Astrocyte (in vitro differentiated cells and primary cell): ENCODE data around the gene DHRS13. TPM values are rescaled to one million over a fixed set of nuclear protein-coding genes. Genes with fewer than 3 reads are reported as not detected.

Source experiments
- DNase-seq: peaks from one replicate; pipeline ENCODE4 v3.0.0-alpha.2; 2010; ENCODE audit warnings: low read depth
- FAIRE-seq: peaks from 2 replicates; lab custom pipeline; 2011; peaks lifted over from hg19 to GRCh38; lab: Jason Lieb, UNC
- H2AFZ ChIP-seq: 2 replicates; pipeline ENCODE4 v1.6.0; 2012; ENCODE audit warnings: low read depth, low read length, inconsistent platforms
- H3K27ac ChIP-seq: 2 replicates; pipeline ENCODE4 v1.5.1; 2011; ENCODE audit warnings: low read depth, low read length, inconsistent platforms
- H3K27me3 ChIP-seq: 2 replicates; pipeline ENCODE4 v1.6.0; 2011; ENCODE audit warnings: low read length, inconsistent platforms; ENCODE audit not compliant: insufficient read depth
- H3K36me3 ChIP-seq: 2 replicates; pipeline ENCODE4 v1.5.1; 2011; ENCODE audit warnings: low read length, inconsistent platforms; ENCODE audit not compliant: insufficient read depth
- H3K4me1 ChIP-seq: 2 replicates; pipeline ENCODE4 v1.5.1; 2011; ENCODE audit warnings: low read length, inconsistent platforms; ENCODE audit not compliant: insufficient read depth
- H3K4me2 ChIP-seq: 2 replicates; pipeline ENCODE4 v1.6.0; 2012; ENCODE audit warnings: low read length, inconsistent platforms
- H3K4me3 ChIP-seq: 2 replicates; pipeline ENCODE4 v1.5.1; 2011; ENCODE audit warnings: low read depth, mild to moderate bottlenecking, low read length, inconsistent platforms; ENCODE audit not compliant: insufficient read depth
- H3K79me2 ChIP-seq: 2 replicates; pipeline ENCODE4 v1.6.0; 2012; ENCODE audit warnings: mild to moderate bottlenecking, low read length, inconsistent platforms; ENCODE audit not compliant: insufficient read depth
- H3K9ac ChIP-seq: 2 replicates; pipeline ENCODE4 v1.6.0; 2012; ENCODE audit warnings: mild to moderate bottlenecking, low read length, inconsistent platforms
- H3K9me3 ChIP-seq: 2 replicates; pipeline ENCODE4 v1.5.1; 2012; ENCODE audit warnings: low read depth, mild to moderate bottlenecking, low read length, inconsistent platforms; ENCODE audit not compliant: insufficient read depth
- H4K20me1 ChIP-seq: 2 replicates; pipeline ENCODE4 v1.6.0; 2012; ENCODE audit warnings: low read length, inconsistent platforms; ENCODE audit not compliant: insufficient read depth
- H3K27ac Mint-ChIP-seq: one replicate; pipeline ENCODE4 v1.8.0; 2021; ENCODE audit warnings: mild to moderate bottlenecking, mixed read lengths; ENCODE audit not compliant: unreplicated experiment
- H3K27me3 Mint-ChIP-seq: one replicate; pipeline ENCODE4 v1.8.0; 2021; ENCODE audit warnings: low read depth, mixed read lengths; ENCODE audit not compliant: unreplicated experiment
- H3K36me3 Mint-ChIP-seq: one replicate; pipeline ENCODE4 v1.8.0; 2021; ENCODE audit warnings: low read depth, mixed read lengths; ENCODE audit not compliant: unreplicated experiment
- H3K4me1 Mint-ChIP-seq: one replicate; pipeline ENCODE4 v1.8.0; 2021; ENCODE audit warnings: low read depth, mixed read lengths; ENCODE audit not compliant: unreplicated experiment
- H3K4me3 Mint-ChIP-seq: one replicate; pipeline ENCODE4 v1.8.0; 2021; ENCODE audit warnings: mild to moderate bottlenecking, moderate library complexity, mixed read lengths; ENCODE audit not compliant: unreplicated experiment
- H3K9me3 Mint-ChIP-seq: one replicate; pipeline ENCODE4 v1.8.0; 2021; ENCODE audit warnings: mild to moderate bottlenecking, mixed read lengths; ENCODE audit not compliant: unreplicated experiment
- EZH2 ChIP-seq: IDR thresholded peaks from 2 replicates; pipeline ENCODE4 v1.6.1; 2012; ENCODE audit warnings: mild to moderate bottlenecking, low read length, inconsistent platforms; ENCODE audit not compliant: insufficient read depth
- total RNA-seq: library from RNA; stranded (reverse); gene quantifications from 2 replicates; pipeline ENCODE4 v1.2.1, GENCODE V29; 2021
- TF ChIP-seq, protein P1 (sequence below): IDR thresholded peaks from 2 replicates; pipeline ENCODE4 v1.5.1; 2011; ENCODE audit warnings: low read depth, mild to moderate bottlenecking, inconsistent platforms, low read length, moderate library complexity; ENCODE audit not compliant: insufficient read depth

The DHRS13 gene
- total RNA-seq, 1 donor from 2014 or later: 4.3 TPM

DNA sequence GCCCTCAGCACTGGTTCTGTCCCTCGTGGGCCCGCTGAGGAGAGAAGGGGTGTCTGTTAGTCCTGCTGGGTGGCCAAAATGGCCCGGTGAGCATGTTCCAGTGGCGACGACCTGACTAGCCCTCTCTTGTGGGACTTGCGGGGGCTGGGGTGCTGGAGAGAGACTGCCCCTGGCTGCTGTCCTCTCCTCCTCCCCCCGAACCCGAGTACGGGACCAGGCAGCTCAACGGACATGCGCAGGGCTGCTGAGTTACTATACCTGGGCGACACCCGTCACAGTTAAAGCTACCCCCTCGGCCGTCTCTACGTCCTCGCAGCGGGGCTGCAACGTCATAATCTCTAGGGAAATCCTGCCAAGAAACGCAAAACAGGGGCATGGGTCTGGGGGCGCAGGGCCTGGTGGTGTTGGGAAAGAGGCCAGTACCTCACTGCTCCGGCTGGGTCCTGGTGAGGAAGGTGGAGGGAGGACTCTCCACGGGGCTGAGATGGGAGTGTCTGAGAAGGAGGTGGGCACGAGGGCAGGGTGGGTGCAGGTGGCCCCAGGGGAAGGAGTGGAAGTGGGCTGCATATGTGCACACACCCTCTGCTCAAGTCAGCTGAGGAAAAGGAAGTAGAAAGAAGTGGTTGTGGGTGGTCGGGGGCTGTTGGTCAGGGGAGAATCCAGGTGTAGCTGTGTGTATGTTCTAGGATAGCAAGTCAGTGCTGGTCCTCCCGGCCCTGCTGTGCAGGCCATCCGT lies 18.7 kb downstream of the DHRS13 start:
- H3K27ac ChIP-seq: no peak overlapping the region
- H2AFZ ChIP-seq: no peak overlapping the region
- Mint-ChIP-seq H3K36me3 (peaks cover 20% of the 10 kb centered on the region), H3K4me3 (no peak overlapping the region), H3K4me1 (no peaks in the 10 kb centered on the region), H3K27ac (peak overlapping the region; percentile 53), H3K27me3 (no peaks in the 10 kb centered on the region), H3K9me3 (no peaks in the 10 kb centered on the region)
- peaks cover 8% of the 10 kb centered on the region for H4K20me1 ChIP-seq
- no peak overlapping the region for H3K4me3 ChIP-seq
- no peak overlapping the region for H3K9ac ChIP-seq
- no peaks in the 10 kb centered on the region for H3K9me3 ChIP-seq
- no peak overlapping the region for H3K4me2 ChIP-seq
- H3K79me2 ChIP-seq: peaks cover 2% of the 10 kb centered on the region
- no peak for TF ChIP-seq EZH2
- TF ChIP-seq, protein P1, sequence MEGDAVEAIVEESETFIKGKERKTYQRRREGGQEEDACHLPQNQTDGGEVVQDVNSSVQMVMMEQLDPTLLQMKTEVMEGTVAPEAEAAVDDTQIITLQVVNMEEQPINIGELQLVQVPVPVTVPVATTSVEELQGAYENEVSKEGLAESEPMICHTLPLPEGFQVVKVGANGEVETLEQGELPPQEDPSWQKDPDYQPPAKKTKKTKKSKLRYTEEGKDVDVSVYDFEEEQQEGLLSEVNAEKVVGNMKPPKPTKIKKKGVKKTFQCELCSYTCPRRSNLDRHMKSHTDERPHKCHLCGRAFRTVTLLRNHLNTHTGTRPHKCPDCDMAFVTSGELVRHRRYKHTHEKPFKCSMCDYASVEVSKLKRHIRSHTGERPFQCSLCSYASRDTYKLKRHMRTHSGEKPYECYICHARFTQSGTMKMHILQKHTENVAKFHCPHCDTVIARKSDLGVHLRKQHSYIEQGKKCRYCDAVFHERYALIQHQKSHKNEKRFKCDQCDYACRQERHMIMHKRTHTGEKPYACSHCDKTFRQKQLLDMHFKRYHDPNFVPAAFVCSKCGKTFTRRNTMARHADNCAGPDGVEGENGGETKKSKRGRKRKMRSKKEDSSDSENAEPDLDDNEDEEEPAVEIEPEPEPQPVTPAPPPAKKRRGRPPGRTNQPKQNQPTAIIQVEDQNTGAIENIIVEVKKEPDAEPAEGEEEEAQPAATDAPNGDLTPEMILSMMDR: no peak
- H3K27me3 ChIP-seq: no peaks in the 10 kb centered on the region
- DNase-seq: no peak
- H3K4me1 ChIP-seq: no peaks in the 10 kb centered on the region
- no peaks in the 10 kb centered on the region for H3K36me3 ChIP-seq
- FAIRE-seq: no peak

DNA sequence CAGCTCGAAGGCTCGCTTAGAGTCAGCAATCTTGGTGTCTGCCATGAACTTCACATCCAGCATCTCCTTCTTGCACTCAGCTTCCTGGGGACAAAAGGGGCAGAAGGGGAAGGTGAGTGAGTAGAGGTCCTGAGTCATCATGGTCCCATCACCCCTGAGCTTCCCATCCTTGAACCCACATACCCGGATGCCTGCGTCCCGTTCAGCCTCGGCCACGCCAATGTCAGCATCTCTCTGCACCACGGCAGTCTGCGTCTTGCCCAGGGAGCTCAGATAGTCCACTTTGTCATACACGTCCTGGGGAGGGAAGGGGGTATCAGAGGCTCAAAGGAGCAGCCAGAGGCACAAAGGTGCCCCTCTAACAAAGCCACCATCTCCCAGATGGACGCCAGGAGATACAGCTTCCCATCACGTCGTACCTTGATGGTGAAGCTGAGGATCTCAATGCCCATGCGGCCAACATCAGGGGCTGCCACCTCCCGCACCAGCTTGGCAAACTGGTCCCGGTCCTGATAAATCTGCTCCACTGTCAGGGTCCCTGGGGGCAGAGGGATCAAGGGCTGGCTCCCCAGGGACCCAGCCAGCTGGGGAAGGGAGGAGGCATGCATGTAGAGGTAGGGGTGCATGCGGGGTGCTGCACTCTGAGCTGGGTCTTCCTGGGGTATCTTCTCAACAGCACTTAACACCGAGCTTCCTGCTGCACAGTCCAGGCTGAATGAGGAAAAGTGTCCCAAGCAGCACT lies 20.6 kb downstream of the DHRS13 start:
- Histone ChIP-seq H3K27me3 (no peaks in the 10 kb centered on the region), H3K36me3 (no peaks in the 10 kb centered on the region), H3K9me3 (no peaks in the 10 kb centered on the region), H2AFZ (no peak overlapping the region), H3K9ac (no peak overlapping the region), H3K79me2 (no peaks in the 10 kb centered on the region), H3K4me3 (no peak overlapping the region), H3K4me1 (no peaks in the 10 kb centered on the region), H3K27ac (no peak overlapping the region), H3K4me2 (no peak overlapping the region), H4K20me1 (peaks cover 6% of the 10 kb centered on the region)
- DNase-seq: no peak
- no peak for TF ChIP-seq EZH2
- Mint-ChIP-seq H3K27me3 (no peaks in the 10 kb centered on the region), H3K36me3 (peaks cover 27% of the 10 kb centered on the region), H3K4me1 (peaks cover 2% of the 10 kb centered on the region), H3K9me3 (no peaks in the 10 kb centered on the region), H3K4me3 (no peak overlapping the region), H3K27ac (no peak overlapping the region)
- no peak for FAIRE-seq

DNA sequence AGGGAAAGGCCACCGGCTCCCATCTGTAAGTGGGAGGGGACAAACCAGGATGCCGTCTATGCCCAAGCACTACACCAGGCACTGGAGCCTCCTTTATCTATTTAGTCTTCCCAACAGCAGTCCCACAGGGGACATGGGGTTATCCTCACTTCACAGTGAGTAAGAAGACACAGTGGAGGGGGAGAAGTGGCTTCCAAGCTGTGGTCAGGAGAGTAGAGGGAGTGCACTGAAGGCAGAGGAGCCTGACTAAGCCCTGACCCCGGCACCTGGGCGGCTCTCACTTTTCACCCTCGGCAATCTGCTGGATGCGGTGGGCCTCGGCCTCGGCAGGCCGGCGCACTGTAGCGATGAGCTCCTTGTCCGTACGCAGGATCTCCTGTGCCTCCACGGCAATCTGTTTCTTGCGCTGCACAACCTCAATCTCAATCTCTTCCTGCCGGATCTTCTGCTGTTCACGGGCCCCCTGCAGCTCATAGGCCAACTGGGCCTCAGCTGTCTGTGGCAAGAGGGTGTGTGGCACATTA lies 21.3 kb downstream of the DHRS13 start:
- Histone ChIP-seq H3K27ac (no peak overlapping the region), H3K4me2 (no peak overlapping the region), H3K9me3 (no peaks in the 10 kb centered on the region), H3K4me3 (no peak overlapping the region), H3K79me2 (no peaks in the 10 kb centered on the region), H2AFZ (no peak overlapping the region), H3K36me3 (no peaks in the 10 kb centered on the region), H4K20me1 (no peaks in the 10 kb centered on the region), H3K27me3 (no peaks in the 10 kb centered on the region), H3K9ac (no peak overlapping the region), H3K4me1 (no peaks in the 10 kb centered on the region)
- H3K27me3 Mint-ChIP-seq: no peaks in the 10 kb centered on the region
- H3K4me3 Mint-ChIP-seq: no peak overlapping the region
- TF ChIP-seq, protein P1: no peak
- TF ChIP-seq EZH2: no peak
- no peaks in the 10 kb centered on the region for H3K9me3 Mint-ChIP-seq
- H3K36me3 Mint-ChIP-seq: peaks cover 27% of the 10 kb centered on the region
- H3K27ac Mint-ChIP-seq: no peak overlapping the region
- FAIRE-seq (no peak), DNase-seq (no peak)
- H3K4me1 Mint-ChIP-seq: peaks cover 2% of the 10 kb centered on the region
